Bronchus fibroblast of lung (primary cell): ENCODE measurements around the gene DRC7. TPM values are rescaled to one million over a fixed set of nuclear protein-coding genes. Genes with fewer than 3 reads are reported as not detected.

Source experiments
- total RNA-seq: library from RNA; depleted of rRNA; stranded (reverse); fragments of >200 nt; gene quantifications from 2 replicates; pipeline ENCODE4 v1.2.3, GENCODE V29; 2015

DRC7 gene
- not detected in 2 replicates for total RNA-seq

GRCh38 chr16:57694725-57695679 is at the start of gene DRC7:
TSS of gene DRC7 (plus strand) at chr16:57694806. CDS start at chr16:57697950, 3,144 bp downstream.

GRCh38 chr16:57668263-57668571 is 26.4 kb upstream of the DRC7 start, which contains the start of gene ADGRG3:
TSS of gene ADGRG3 (plus strand) at chr16:57668306. CDS start at chr16:57668348, 42 bp downstream.

GRCh38 chr16:57735755-57736418 is 41.3 kb downstream of the DRC7 start, which contains the start of gene KATNB1:
TSS of gene KATNB1 (plus strand) at chr16:57735770. CDS start at chr16:57737244, 1,474 bp downstream.

Other genes starting within 250 kb of the DRC7 start
- 29.0 and 35.3 TPM in 2 replicates for gene CIAPIN1, start 247.4 kb upstream of the DRC7 start, total RNA-seq
- gene COQ9, start 247.3 kb upstream of the DRC7 start, total RNA-seq: 35.7 and 41.9 TPM in 2 replicates
- 91.3 and 92.8 TPM in 2 replicates for gene POLR2C, start 232.1 kb upstream of the DRC7 start, total RNA-seq
- 18.2 and 19.6 TPM in 2 replicates for gene DOK4, start 208.3 kb upstream of the DRC7 start, total RNA-seq
- gene CCDC102A, start 158.2 kb upstream of the DRC7 start, total RNA-seq: 9.1 and 10.9 TPM in 2 replicates
- gene ADGRG5, start 152.2 kb upstream of the DRC7 start, total RNA-seq: not detected in 2 replicates
- 1.8 TPM in 2 replicates for gene ADGRG1, start 66.2 kb upstream of the DRC7 start, total RNA-seq
- not detected in 2 replicates for gene ADGRG3, start 26.5 kb upstream of the DRC7 start, total RNA-seq
- 30.3 and 33.1 TPM in 2 replicates for gene KATNB1, start 41.0 kb downstream of the DRC7 start, total RNA-seq
- gene KIFC3, start 107.7 kb downstream of the DRC7 start, total RNA-seq: 27.1 and 28.1 TPM in 2 replicates